CD4-positive, alpha-beta T cell treated with Interleukin-1 beta for 1 hour (primary cell): ENCODE results near the gene CRYBA1.
"Not testable (repeated sequence)": the region's sequence is repeated elsewhere in the genome, so short reads cannot be mapped to it uniquely, and the experiment has no call there.

Experiments
- DNase-seq, 2 donors: peaks; one replicate each; pipeline ENCODE4 v3.0.0-alpha.2; 2020 to 2022

CRYBA1 gene, protein sequence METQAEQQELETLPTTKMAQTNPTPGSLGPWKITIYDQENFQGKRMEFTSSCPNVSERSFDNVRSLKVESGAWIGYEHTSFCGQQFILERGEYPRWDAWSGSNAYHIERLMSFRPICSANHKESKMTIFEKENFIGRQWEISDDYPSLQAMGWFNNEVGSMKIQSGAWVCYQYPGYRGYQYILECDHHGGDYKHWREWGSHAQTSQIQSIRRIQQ

DNA sequence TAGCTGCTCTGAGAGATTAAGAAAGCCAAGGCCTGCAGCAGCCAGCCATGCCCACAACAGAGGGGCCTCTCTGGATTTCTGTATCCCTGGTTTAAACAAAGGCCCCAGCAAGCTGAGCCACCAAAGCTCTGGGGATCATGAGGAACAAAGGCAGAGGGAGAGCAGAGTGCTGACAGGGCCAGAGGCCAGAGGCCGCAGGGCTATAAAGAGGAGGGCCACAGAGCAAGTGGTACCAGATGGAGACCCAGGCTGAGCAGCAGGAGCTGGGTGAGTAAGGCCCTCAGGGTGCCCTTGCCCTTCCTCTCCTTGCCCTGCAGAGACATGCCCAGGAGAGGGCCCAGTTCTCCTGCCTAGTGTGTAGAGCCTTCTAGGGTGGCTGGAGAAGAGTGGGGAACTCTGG lies at the start of gene CRYBA1:
CRYBA1 (plus strand) TSS at position 232 of the 400 bp plus-strand sequence; CDS start at position 237, 5 bp downstream.
- DNase-seq = no peak

DNA sequence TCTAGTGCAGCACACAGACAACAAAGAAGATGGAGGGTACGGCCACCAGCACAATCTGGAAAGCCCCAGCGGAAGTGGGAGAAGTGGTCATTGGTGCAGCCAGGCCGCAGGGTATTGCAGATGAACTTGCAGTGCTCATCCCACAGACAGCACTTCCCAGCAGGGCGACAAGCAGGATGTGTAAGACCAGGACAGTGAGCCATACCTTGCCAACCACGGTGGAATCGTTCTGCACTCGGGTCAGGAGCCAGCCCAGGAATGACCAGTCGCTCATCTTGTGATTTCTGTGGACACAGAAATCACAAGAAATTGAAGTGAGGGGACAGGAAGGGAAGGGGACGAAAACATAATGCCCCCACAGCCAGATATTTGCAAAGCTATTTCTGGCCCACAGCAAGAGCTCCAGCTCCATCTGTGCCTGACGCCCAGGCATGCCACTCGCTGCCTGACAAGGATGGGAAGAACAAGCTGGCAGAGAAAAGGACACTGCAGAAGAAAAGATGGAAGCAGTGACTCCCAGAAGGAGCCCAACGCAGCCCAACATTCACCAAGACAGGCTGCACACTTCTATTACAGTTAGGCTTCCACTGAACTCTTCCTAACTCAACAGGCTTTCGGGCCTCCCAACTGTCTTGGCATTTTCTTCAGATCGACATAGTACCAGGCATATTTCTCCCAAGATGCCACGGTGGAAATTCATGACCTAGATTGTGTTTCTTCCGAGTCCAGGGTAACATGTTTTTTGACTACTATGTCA lies 49.0 kb upstream of the CRYBA1 start:
- DNase-seq = no peak

DNA sequence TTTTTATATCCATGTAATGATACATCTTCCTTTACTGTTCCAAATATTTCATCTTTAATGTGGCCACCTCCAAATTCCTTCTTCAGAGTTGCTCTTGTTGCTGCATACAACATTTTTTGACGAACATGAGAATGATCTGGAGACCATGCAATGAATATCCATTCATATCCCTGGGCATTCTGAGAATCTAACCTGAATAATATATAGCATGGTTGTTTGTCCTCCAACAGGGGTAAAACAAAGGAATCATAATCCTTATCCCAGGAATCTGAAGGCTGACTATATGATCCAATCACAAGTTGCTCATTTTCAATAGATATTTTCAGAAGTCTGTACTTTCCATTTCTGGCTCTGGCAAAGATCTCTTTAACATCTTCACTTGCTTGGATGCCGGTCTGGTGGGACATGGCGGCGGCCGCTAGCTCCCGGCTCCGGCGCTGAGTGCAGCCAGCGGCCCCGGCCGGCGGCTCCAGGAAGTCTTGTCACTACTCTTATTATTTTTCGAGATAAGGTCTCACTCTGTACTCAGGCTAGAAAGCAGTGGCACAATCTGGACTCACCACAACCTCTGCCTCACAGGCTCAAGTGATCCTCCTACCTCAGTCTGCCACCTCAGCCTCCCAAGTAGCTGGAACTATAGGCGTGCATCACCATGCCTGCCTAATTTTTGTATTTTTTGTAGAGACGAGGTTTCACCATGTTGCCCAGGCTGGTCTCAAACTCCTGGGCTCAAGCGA lies 42.4 kb upstream of the CRYBA1 start:
- not testable (repeated sequence) for DNase-seq

DNA sequence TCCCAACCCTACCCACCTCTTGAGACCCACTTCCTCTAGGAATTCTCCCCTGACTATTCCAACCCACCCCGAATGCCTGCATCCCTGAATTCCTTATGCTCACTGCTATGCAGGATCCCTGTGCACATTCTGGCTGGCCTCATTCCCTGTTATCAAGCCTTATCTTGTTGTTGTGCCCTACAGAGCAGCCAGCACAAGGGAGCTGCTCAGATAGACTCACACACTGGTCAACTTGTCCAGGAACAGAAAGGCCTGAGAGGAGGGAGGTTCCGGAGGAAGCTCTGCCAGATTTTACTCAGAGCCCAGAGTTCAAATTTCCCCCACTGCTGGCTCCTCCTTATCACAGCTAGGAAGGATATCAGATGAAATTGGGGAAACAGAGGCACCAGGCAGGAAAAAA lies 41.6 kb upstream of the CRYBA1 start:
- DNase-seq = no peak

DNA sequence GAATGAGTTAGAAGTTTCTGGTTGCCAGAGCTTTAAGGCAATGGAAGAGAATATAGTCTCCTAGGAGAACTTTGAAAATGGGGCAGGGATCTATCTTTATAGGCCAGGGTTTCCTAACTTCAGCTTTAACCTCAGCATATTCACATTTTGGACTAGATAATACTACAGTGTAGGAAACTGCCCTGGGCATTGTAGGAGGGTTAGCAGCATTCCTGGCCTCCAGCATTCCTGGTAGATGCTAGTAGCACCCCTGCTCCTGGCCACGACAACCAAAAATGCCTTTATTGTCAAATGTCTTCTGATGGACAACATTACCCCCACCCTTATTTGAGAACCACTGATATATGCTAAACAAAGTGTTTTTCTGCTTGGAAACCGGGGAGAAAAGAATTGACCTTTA lies 38.7 kb upstream of the CRYBA1 start:
- no peak for DNase-seq

DNA sequence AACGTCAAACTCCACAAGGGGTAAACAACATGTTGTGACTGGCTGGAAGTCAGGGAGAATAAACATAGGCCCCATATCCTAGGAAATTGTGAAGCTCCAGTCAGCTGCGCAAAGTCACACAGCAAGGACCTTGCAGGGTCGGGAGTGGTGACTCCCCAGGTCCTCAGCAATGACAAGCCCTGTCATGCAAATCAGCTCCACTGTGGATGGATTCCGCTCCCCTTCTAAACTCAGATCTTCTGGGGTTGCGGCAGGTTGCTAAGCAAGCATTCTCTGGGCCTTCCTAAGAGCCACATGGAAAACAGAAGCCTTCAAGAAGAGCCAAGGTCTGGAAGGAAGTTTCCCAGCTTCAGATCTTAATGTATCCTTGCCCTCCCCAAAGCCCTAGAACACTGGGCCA lies 37.6 kb upstream of the CRYBA1 start:
- no peak for DNase-seq

DNA sequence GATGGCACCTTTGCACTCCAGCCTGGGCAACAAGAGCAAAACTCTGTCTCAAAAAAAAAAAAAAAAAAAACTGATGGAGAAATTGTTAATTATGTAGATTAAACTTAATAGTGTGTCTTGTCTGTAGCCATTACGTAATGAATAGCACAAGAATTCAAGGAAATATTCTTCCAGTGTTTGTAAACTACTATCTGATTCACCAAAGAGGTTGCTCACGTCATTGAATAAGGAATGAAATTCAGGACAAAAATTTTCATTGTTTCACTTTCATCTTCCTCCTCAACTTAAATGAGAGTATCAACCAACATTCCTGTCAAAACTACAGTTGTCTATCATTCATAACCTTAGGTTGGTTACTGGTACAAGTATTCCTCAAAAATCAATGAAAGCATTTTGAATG lies 35.8 kb upstream of the CRYBA1 start:
- no peak for DNase-seq

DNA sequence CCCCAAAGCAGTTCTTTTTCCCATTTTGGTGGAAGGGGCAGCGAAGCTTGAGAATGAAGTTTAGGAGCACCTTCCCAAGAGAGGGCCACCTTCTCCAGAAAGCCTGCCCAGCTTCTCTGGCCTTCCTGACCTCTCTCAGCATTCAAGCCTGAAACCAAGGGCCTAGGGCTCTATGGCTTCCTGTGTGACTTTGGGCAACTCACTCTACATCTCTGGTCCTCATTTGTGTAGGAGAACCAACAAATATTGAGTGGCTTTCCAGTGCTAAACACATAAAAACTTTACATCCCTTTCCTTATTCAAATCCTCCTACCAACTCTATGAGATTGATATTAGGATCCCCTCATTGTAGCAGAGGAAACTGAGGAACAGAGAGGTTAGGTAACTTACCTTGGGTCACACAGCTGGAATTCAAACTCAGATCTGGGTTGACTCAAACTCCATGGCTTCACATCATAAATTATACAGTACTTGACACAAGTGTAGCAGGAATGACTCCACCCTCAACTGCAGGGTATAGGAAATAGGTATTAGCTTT lies 34.5 kb upstream of the CRYBA1 start:
- no peak for DNase-seq

DNA sequence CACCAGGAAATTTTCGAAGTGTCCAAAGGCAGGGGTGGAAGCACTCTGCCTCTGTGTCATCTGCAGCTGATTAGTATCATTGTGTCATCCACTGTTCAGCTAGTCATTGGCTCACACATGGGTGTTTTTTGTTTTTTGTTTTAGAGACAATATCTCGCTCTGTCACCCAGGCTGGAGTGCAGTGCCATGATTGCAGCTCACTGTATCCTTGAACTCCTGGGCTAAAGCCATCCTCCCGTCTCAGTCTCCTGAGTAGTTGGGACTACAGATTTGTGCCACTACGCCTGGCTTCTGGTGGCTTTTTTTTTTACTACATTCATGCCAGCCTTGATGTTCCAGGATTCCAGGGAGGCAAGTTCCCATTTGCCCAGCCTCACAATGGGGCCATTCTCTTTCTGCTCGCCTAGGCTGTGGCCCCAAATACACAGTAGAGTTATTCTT lies 34.0 kb upstream of the CRYBA1 start:
- DNase-seq = no peak

DNA sequence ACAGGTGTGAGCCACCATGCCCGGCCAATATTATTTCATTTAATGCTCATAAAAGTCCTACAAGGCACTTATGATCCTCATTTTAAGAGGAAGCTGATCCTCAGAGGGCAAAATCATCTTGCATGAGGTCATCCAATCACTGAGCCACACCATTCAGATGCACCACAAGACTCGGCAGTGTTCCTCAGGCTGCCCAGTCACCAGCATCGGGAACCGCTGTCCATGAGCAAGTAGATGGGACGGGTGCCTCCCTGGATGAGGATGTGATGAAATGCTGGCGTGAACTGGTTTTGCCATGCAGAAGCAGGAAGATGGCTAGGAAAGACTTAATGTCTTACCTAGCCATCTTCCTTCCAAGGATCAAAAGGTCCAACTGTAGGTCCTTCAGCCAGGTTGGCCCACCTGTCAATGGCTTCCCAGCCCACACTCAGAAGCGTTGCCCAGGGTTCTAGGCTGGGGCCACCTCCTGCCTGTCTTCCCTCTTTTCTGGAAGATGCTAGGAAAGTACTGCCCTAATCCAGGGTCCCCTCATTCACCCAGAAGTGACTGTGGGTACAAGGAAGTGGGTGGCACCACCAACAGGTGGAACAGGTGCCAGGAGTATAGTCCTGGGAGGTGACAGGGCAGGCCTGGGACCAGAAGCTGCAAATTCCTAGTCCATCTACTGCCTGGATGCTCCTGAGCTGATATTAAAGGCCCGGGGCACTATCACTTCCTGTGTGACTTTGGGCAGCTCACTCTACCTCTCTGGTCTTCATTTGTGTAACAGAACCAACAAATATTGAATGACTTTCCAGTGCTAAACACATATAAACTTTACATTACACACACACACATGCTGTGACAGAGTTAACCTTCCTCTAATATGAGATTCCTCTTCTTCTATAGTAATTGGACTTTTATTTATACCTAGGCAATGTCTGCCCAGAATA lies 32.2 kb upstream of the CRYBA1 start:
- peak in 1 of 2 donors; percentile 60 for DNase-seq

DNA sequence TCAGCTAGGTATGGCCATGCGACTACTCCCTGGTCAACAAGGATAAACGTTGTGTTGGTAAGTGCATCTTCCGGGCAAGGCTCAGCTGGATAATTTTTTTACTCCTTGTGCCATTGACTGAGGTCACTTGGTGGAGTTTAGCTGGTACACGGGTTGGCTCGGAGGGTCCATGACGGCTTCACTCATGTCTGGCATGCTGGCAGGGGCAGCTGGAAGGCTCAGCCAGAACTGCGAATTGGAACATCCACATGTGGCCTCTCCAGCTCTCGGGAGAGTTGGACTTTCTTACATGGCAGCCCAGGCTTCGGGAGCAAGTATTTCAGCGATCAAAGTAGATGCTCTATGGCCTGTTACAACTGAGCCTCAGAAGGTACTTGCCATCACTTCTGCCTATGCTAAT lies 31.5 kb upstream of the CRYBA1 start:
- no peak for DNase-seq

DNA sequence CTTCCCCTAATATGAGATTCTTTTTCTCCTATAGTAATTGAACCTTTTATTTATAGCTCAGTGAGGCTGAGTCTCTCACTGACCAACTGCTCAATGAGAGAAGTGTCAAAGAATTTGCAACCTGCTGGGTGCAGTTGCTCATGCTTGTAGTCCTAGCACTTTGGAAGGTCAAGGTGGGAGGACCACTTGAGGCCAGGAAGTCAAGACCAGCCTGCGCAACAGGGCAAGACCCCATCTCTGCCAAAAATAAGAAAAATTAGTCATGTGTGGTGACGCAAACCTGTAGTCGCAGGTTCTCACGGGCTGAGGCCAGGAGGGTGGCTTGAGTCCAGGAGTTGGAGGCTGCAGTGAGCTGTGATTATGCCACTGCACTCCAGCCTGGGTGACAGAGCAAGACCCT lies 30.9 kb upstream of the CRYBA1 start:
- no peak for DNase-seq

DNA sequence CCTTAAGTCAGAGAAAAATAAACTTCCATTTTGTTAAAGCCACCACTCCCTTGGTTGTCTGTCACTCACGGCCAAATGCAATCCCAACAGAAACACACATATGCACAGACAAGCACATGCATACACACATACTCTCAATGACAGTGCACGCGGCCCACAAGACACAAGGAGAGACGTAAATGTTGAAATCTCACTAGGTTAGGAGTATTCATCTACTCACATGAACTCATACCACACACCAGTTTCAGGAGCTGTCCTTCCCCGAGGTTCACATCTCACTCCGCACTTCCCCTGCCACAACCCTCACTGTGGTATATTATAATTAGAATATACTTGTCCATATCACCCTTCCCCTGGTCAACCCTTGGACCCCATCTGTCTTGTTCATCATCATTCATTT lies 30.5 kb upstream of the CRYBA1 start:
- no peak for DNase-seq

DNA sequence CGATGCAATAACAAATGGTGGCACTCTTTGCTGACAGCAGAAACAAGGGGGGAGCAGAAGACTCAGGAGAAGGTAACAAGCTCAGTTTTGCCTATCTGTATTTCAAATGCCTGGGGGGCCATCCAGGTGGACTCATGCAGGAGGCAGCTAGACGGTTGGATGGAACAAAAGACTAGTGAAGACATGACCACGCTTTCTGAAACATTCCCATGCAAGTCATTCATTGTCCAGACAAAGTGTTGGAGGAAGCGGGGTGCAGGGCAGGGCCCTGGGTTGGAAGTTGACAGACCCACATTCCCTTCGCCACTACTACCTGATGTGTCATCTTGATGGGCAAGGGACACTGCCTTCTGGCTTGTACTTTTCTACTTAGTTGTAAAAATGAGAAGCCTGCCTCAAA lies 29.8 kb upstream of the CRYBA1 start:
- no peak for DNase-seq

DNA sequence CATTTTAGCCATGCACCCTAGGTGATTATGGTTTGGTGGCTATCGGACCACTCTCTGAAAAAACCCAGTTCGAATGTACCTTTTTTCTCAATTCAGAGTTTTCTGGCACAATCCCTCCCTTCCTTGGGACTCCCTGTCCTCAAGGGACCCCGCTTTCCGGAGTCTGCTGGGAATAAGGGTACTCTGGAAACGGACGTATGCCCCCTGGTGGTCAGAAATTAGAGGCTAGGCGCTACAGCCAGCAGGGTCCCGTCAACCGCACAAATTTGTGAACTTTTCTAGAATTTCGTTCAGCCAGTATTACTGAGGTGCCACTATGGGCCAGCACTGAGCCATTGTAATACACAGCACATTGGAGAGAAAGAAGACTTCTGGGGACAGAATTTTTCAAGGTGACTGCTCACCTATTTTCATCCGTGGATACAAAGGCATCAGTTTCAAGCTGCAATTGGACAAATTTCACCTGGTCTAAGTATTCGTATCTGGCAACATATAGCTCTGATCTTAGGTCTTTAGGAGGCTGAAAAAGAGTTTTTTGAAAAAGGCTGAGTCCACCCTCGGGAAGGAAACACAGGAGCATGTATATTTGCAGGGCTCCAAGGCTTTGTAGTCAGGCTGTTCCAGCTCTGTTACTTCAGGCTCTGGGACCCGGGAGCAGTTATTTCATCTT lies 27.1 kb upstream of the CRYBA1 start:
- DNase-seq = peak; percentile 69 to 71

DNA sequence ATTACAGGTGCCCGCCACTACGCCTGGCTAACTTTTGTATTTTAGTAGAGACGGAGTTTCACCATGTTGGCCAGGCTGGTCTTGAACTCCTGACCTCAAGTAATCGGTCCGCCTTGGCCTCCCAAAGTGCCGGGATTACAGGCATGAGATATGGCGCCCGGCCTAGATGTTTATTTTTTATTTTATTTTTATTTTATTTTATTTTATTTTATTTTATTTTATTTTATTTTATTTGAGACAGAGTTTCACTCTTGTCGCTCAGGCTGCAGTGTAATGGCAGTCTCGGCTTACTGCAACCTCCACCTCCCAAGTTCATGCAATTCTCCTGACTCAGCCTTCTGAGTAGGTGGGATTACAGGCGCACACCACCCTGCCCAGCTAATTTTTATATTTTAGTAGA lies 25.3 kb upstream of the CRYBA1 start:
- not testable (repeated sequence) for DNase-seq

DNA sequence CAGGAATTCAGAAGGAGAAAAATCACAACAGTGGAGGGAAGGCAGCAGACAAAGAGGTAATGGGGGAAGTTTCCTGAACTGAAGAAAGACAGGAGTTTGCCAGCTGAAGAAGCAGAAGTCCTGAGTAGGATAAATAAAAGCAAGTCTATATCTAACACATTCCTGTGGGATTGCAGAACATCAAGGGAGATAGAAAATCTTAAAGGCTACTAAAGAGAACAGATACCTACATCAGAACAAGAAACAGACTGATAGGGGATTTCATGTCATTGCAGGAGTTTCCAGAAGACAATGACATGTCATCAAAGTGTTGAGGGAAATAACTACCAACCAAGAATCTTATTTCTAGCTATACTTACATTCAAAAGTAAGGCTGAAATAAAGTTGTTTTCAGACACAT lies 21.3 kb upstream of the CRYBA1 start:
- no peak for DNase-seq

DNA sequence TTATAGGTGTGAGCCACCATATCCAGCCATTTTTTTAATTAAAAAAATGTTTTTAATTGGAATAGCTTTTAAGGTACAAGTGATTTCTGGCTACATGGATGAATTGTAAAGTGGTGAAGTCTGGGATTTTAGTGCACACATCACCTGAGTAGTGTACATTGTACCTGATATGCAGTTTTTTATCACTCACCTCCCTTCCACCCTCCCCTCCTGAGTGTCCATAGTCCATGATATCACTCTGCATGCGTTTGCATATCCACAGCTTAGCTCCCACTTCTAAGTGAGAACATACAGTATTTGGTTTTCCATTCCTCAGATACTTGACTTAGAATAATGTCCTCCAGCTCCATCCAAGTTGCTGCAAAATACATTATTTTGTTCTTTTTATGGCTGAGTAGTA lies 13.4 kb upstream of the CRYBA1 start:
- no peak for DNase-seq

DNA sequence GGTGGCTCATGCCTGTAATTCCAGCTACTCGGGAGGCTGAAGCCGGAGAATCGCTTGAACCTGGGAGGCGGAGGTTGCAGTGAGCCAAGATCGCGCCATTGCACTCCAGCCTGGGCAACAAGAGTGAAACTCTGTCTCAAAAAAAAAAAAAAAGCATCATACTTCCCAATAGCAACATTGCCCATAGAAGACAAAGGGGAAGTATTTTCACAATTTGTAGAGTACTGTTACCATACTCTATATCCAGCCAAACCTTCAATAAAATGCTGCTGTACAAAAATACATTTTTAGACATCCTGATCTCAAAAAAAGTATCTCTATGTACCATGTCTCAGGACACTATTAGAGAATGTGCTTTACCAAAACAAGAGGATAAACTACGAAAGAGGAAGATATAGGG lies 11.7 kb upstream of the CRYBA1 start:
- not testable (repeated sequence) for DNase-seq

DNA sequence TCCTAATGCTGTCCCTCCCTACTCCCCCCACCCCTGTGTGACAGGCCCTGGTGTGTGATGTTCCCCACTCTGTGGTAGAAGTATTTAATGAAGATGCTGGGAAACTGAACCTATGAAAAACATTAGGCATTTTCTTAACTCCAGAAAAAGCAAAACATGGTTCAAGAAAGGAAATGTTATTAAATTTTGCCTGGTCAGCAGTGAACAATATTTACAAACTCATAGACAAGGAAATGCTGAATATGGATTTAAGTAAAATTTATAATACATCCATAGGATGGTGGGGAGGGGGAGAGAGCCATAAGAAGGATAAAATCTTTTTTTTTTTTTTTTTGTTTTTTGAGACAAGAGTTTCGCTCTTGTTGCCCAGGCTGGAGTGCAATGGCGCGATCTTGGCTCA lies 10.8 kb upstream of the CRYBA1 start:
- DNase-seq = no peak

DNA sequence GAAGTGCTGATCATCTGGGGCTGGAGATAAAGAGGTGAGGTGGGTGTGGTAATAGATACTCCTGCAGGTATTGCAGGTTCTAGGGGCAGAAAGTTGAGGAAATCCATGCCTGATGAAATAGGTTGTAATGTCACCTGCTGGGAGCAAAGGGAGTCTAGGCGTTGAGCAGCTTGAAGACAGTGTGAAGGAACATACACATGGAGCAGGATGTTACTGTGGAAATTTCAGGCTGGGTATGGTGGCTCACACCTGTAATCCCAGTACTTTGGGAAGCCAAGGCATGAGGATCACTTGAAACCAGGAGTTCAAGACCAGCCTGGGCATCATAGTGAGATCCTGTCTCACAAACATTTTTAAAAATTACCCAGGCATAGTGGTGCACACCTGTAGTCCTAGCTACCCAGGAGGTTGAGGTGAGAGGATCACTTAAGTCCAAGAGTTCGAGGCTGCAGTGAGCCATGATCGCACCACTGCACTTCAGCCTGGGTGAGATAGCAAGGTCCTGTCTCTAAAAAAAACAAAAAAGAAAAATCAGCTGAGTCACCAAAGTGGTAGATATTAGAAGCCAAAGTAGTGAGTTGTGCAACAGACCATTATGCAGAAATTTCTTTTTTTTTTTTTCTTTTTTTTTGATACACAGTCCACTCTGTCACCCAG lies 9.1 kb upstream of the CRYBA1 start:
- DNase-seq = no peak
